ENCODE measurements around the gene FANCL.

FANCL gene

DNA sequence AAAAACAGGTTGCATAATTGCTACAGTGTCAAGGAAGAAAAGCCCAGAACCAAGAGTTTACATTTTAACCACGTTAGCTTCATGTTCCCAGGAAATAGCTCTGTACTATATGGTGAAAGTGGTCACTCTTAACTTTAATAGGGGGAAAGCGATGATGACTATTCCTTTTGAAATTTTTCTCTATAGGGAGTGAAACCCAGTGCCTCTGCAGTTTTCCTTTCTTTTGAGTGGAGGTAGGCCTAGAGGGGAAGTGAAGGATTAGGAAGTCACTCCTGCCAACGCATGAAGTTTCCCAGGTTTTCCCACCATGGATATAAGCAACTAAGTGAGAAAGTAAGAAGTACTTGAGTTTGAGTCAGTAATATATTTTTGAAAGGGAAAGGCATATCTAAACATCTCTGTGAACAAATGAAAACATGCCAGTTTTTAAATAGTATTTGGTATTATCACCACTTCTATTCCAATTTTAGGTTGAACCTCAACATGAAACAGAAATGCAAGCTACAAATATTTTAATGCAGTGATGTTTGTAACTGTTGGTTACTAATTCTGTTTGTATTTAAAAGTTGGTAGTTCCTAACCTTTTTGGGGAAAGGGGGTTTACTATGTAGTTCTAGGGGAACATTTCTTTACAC is 102.6 kb downstream of the FANCL start:
- no peaks in the 10 kb centered on the region for H3K36me3 ChIP-seq (ENCODE audit: insufficient read depth, low read length)
- H3K27me3 ChIP-seq (ENCODE audit: control insufficient read depth in 1 of 2, insufficient read depth in 2 of 2, low read length in 2 of 2): no peaks in the 10 kb centered on the region
- no peak overlapping the region for H3K9ac ChIP-seq (ENCODE audit: low read length)
- no peak overlapping the region for H3K27ac ChIP-seq (ENCODE audit: low read depth, low read length)
- H3K4me3 ChIP-seq (ENCODE audit: low read depth in 1 of 2, low read length in 2 of 2): no peak overlapping the region
- H3K9me3 ChIP-seq (ENCODE audit: low read length): no peaks in the 10 kb centered on the region
- no peaks in the 10 kb centered on the region for H3K4me1 ChIP-seq (ENCODE audit: insufficient read depth, low read length)

GRCh38 chr2:58137856-58138255 is 103.3 kb downstream of the FANCL start:
- Histone ChIP-seq H3K4me3 (ENCODE audit: low read depth in 1 of 2, low read length in 2 of 2) (no peak overlapping the region), H3K9ac (ENCODE audit: low read length) (no peak overlapping the region), H3K27me3 (ENCODE audit: control insufficient read depth in 1 of 2, insufficient read depth in 2 of 2, low read length in 2 of 2) (no peaks in the 10 kb centered on the region), H3K4me1 (ENCODE audit: insufficient read depth, low read length) (no peaks in the 10 kb centered on the region), H3K9me3 (ENCODE audit: low read length) (no peaks in the 10 kb centered on the region), H3K36me3 (ENCODE audit: insufficient read depth, low read length) (no peaks in the 10 kb centered on the region), H3K27ac (ENCODE audit: low read depth, low read length) (no peak overlapping the region)

- Histone ChIP-seq H3K27ac (ENCODE audit: low read depth, low read length) (no peak overlapping the region), H3K4me3 (ENCODE audit: low read depth in 1 of 2, low read length in 2 of 2) (no peak overlapping the region), H3K36me3 (ENCODE audit: insufficient read depth, low read length) (no peaks in the 10 kb centered on the region), H3K9ac (ENCODE audit: low read length) (no peak overlapping the region), H3K9me3 (ENCODE audit: low read length) (no peaks in the 10 kb centered on the region), H3K4me1 (ENCODE audit: insufficient read depth, low read length) (peaks cover 4% of the 10 kb centered on the region), H3K27me3 (ENCODE audit: control insufficient read depth in 1 of 2, insufficient read depth in 2 of 2, low read length in 2 of 2) (no peaks in the 10 kb centered on the region)
These were observed 103.9 kb downstream of the FANCL start for GRCh38 chr2:58137221-58137620.

DNA sequence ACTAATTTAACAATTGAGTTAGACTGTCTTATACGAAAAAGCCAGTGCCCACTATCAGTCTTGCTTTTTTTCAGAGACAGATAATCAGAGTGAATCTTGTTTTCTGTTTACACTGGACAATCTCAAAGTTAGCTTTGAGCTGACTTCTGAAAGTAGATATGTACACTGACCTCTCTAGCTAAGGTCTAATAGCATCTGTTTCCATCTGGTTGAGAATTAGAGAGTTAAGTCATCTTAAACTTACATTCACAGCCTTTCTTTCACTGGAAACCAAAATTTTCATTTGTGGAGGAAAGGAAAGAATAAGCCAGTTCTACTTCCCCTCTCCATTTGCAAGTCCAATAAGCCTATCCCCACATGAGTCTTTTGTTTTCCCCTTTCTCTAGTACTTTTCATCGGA is 105.3 kb downstream of the FANCL start:
- H3K4me1 ChIP-seq (ENCODE audit: insufficient read depth, low read length): peaks cover 16% of the 10 kb centered on the region
- no peaks in the 10 kb centered on the region for H3K9me3 ChIP-seq (ENCODE audit: low read length)
- no peak overlapping the region for H3K27ac ChIP-seq (ENCODE audit: low read depth, low read length)
- no peaks in the 10 kb centered on the region for H3K36me3 ChIP-seq (ENCODE audit: insufficient read depth, low read length)
- no peak overlapping the region for H3K9ac ChIP-seq (ENCODE audit: low read length)
- no peak overlapping the region for H3K4me3 ChIP-seq (ENCODE audit: low read depth in 1 of 2, low read length in 2 of 2)
- H3K27me3 ChIP-seq (ENCODE audit: control insufficient read depth in 1 of 2, insufficient read depth in 2 of 2, low read length in 2 of 2): no peaks in the 10 kb centered on the region

DNA sequence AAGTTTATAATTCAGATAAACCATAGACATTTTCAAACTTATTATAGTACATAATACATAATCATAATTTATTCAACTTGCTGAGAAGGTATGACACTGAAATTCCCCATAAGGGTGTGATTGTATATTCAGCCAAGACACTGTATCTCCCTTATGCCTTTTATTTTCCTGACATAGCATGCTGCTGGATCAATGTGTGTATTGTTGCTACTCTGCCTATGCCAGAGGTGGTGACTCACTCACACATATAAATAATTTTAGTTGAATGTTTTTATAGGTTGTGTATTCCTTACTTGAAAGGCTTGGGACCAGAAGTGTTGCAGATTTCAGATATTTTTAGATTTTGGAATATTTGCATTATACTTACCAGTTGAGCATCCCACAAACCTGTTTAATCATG is 107.7 kb downstream of the FANCL start:
- no peaks in the 10 kb centered on the region for H3K36me3 ChIP-seq (ENCODE audit: insufficient read depth, low read length)
- H3K4me1 ChIP-seq (ENCODE audit: insufficient read depth, low read length): peaks cover 16% of the 10 kb centered on the region
- no peaks in the 10 kb centered on the region for H3K9me3 ChIP-seq (ENCODE audit: low read length)
- H3K27me3 ChIP-seq (ENCODE audit: control insufficient read depth in 1 of 2, insufficient read depth in 2 of 2, low read length in 2 of 2): no peaks in the 10 kb centered on the region
- no peak overlapping the region for H3K27ac ChIP-seq (ENCODE audit: low read depth, low read length)
- H3K9ac ChIP-seq (ENCODE audit: low read length): no peak overlapping the region
- no peak overlapping the region for H3K4me3 ChIP-seq (ENCODE audit: low read depth in 1 of 2, low read length in 2 of 2)

DNA sequence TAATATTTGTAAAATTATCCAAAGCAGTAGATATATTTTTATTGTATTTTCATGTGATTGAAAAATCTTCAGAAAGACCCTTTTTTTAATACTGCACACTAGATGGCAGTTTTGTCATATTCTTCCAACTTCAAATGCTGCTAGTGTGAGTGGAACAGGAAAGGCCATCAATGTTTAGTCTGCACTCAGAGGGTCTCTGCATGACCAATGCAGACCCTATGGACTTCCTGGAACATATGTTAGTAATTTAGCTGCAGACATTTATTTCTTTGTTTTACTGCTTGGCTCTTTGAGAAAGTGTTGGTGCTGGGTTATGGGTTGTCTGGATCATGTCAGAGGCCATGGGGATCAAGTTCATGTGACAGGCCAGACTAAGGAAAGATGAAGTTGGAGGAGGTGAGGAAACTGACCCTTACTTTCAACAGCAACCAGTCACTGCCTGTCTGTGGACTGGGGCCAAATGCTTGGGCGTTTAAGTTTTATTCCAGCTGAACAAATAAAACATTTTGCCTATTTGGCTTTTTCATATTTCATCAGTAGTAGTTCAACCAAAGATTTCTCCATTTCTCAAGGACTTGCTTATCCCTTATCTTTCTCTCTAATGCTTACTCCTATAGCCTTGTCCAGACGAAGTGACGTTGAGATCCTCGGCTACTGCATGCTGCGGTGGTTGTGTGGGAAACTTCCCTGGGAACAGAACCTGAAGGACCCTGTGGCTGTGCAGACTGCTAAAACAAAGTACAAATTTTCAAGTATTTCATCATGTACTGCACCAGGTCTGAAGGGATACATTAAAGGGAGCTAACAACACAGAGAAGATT is 109.7 kb downstream of the FANCL start:
- Histone ChIP-seq H3K36me3 (ENCODE audit: insufficient read depth, low read length) (no peaks in the 10 kb centered on the region), H3K27me3 (ENCODE audit: control insufficient read depth in 1 of 2, insufficient read depth in 2 of 2, low read length in 2 of 2) (no peaks in the 10 kb centered on the region), H3K9ac (ENCODE audit: low read length) (no peak overlapping the region), H3K27ac (ENCODE audit: low read depth, low read length) (no peak overlapping the region), H3K4me3 (ENCODE audit: low read depth in 1 of 2, low read length in 2 of 2) (no peak overlapping the region), H3K4me1 (ENCODE audit: insufficient read depth, low read length) (peaks cover 16% of the 10 kb centered on the region), H3K9me3 (ENCODE audit: low read length) (no peaks in the 10 kb centered on the region)

DNA sequence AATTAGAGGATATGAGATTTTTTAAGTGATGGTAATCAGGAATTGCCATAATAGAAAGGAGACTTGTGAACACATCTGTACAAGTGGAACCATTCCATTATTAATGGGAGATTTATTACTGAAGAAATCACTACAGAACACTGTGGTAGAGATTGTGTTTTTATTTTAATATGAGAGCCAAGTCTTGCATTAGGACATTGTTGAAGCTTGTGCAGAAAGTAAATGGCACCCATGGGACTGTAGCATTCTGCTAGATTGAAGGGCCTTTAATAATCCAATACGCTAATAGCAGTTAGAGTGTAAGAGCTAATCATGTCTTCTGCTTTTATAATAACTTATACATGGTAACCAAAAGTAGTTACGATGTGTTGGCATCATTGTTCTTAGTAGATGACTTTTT is 110.9 kb downstream of the FANCL start:
- Histone ChIP-seq H3K9ac (ENCODE audit: low read length) (no peak overlapping the region), H3K4me1 (ENCODE audit: insufficient read depth, low read length) (peaks cover 16% of the 10 kb centered on the region), H3K9me3 (ENCODE audit: low read length) (no peaks in the 10 kb centered on the region), H3K27me3 (ENCODE audit: control insufficient read depth in 1 of 2, insufficient read depth in 2 of 2, low read length in 2 of 2) (no peaks in the 10 kb centered on the region), H3K4me3 (ENCODE audit: low read depth in 1 of 2, low read length in 2 of 2) (no peak overlapping the region), H3K36me3 (ENCODE audit: insufficient read depth, low read length) (no peaks in the 10 kb centered on the region), H3K27ac (ENCODE audit: low read depth, low read length) (no peak overlapping the region)

GRCh38 chr2:58127111-58127510 is 114.0 kb downstream of the FANCL start:
- H3K4me3 ChIP-seq (ENCODE audit: low read depth in 1 of 2, low read length in 2 of 2): no peak overlapping the region
- H3K27me3 ChIP-seq (ENCODE audit: control insufficient read depth in 1 of 2, insufficient read depth in 2 of 2, low read length in 2 of 2): no peaks in the 10 kb centered on the region
- H3K9ac ChIP-seq (ENCODE audit: low read length): no peak overlapping the region
- no peak overlapping the region for H3K27ac ChIP-seq (ENCODE audit: low read depth, low read length)
- no peaks in the 10 kb centered on the region for H3K9me3 ChIP-seq (ENCODE audit: low read length)
- no peaks in the 10 kb centered on the region for H3K36me3 ChIP-seq (ENCODE audit: insufficient read depth, low read length)
- peaks cover 12% of the 10 kb centered on the region for H3K4me1 ChIP-seq (ENCODE audit: insufficient read depth, low read length)

GRCh38 chr2:58122540-58122939 is 118.6 kb downstream of the FANCL start:
- Histone ChIP-seq H3K9me3 (ENCODE audit: low read length) (no peaks in the 10 kb centered on the region), H3K27me3 (ENCODE audit: control insufficient read depth in 1 of 2, insufficient read depth in 2 of 2, low read length in 2 of 2) (no peaks in the 10 kb centered on the region), H3K4me3 (ENCODE audit: low read depth in 1 of 2, low read length in 2 of 2) (no peak overlapping the region), H3K4me1 (ENCODE audit: insufficient read depth, low read length) (no peaks in the 10 kb centered on the region), H3K27ac (ENCODE audit: low read depth, low read length) (no peak overlapping the region), H3K9ac (ENCODE audit: low read length) (no peak overlapping the region), H3K36me3 (ENCODE audit: insufficient read depth, low read length) (no peaks in the 10 kb centered on the region)

DNA sequence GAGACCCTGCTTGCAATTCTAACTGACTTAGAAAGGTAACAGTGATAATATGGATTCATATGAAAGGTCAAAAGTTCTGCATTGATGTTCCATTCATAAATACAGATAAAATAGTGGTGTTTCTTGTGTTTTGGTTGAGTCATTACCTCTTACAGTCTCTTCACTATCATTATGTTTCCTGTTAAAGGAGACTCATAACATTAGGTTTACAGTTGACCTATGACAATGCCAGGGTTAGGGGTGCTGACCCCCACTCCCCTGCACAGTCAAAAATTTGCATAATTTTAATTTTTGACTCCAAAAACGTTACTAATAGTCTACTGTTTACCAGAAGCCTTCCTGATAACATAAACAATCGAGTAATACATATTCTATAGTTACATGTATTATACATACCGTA is 119.1 kb downstream of the FANCL start:
- no peak overlapping the region for H3K27ac ChIP-seq (ENCODE audit: low read depth, low read length)
- H3K9ac ChIP-seq (ENCODE audit: low read length): no peak overlapping the region
- no peaks in the 10 kb centered on the region for H3K36me3 ChIP-seq (ENCODE audit: insufficient read depth, low read length)
- H3K9me3 ChIP-seq (ENCODE audit: low read length): no peaks in the 10 kb centered on the region
- no peak overlapping the region for H3K4me3 ChIP-seq (ENCODE audit: low read depth in 1 of 2, low read length in 2 of 2)
- no peaks in the 10 kb centered on the region for H3K27me3 ChIP-seq (ENCODE audit: control insufficient read depth in 1 of 2, insufficient read depth in 2 of 2, low read length in 2 of 2)
- no peaks in the 10 kb centered on the region for H3K4me1 ChIP-seq (ENCODE audit: insufficient read depth, low read length)

DNA sequence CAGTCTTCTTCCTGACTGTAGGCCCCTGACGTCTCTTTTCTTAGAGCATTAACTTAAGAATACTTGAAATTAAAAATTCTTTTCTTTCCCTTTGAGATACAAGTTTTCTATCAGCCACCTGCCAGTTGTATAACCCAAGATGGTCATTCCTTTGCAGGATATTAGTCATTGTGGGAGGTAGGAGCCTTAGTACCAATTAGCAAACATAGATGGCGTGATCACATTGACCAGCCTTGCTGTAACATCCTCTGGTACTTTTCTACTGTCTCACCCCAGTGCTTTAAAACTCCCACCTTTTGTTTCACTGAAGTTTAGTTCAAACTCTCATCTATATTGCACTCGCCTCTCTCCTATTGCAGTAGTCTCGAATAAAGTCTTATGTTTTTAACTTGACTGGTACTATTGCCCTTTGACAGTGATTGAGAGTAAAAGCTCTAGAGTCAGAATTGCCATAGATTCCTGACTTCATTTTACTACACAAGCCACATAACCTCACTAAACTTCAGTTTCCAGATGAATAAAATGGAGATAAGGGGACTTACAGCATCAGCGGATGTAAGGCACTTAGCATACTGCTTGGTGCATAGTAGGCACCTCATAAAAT is 120.4 kb downstream of the FANCL start:
- H3K27ac ChIP-seq (ENCODE audit: low read depth, low read length): no peak overlapping the region
- H3K27me3 ChIP-seq (ENCODE audit: control insufficient read depth in 1 of 2, insufficient read depth in 2 of 2, low read length in 2 of 2): no peaks in the 10 kb centered on the region

More for the DNA sequence above, 120.4 kb downstream of the FANCL start:
- Histone ChIP-seq H3K4me1 (ENCODE audit: insufficient read depth, low read length) (no peaks in the 10 kb centered on the region), H3K9me3 (ENCODE audit: low read length) (no peaks in the 10 kb centered on the region), H3K9ac (ENCODE audit: low read length) (no peak overlapping the region), H3K36me3 (ENCODE audit: insufficient read depth, low read length) (no peaks in the 10 kb centered on the region), H3K4me3 (ENCODE audit: low read depth in 1 of 2, low read length in 2 of 2) (no peak overlapping the region)

All from muscle layer of colon (tissue), 2 donors.